ENCODE results near the gene ORC1.
A peak's percentile ranks its signal among the peaks of the same experiment; 100 is the strongest.

ORC1 gene

DNA sequence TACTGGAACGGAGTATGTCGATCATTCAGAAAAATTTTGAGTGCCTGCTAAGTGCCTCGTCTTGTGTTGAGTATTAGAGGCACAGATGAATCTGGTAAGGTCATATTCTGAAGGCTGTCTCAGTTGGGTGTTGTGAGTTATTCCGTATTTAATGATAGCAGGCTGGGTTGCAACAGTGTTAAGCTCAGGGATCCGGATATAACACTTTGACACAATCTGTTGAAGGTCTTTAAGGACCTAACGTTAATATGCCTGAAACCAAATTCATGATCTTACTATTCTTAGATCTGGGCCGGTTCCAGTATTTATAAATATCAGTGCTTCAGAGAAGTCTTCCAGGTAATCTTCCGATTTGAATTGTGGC, 734 bp upstream of the ORC1 start:
- intact Hi-C loops (cut with DNase I; ENCODE audit: low total_unique reads), result loop anchor here (5.0 kb wide), 1 partner anchor 38 kb away; the partner anchor contains the start of gene CC2D1B
- DNase-seq, result no peak
- peaks cover 0 to 26% (median 17%) of the 10 kb centered on the region in 4 donors for H3K4me1 ChIP-seq
- no peaks in the 10 kb centered on the region for H3K9me3 ChIP-seq
- no peaks in the 10 kb centered on the region for H3K27me3 ChIP-seq
- peaks cover 21 to 38% (median 23%) of the 10 kb centered on the region in 3 donors for H3K36me3 ChIP-seq
- TF ChIP-seq, protein P1, sequence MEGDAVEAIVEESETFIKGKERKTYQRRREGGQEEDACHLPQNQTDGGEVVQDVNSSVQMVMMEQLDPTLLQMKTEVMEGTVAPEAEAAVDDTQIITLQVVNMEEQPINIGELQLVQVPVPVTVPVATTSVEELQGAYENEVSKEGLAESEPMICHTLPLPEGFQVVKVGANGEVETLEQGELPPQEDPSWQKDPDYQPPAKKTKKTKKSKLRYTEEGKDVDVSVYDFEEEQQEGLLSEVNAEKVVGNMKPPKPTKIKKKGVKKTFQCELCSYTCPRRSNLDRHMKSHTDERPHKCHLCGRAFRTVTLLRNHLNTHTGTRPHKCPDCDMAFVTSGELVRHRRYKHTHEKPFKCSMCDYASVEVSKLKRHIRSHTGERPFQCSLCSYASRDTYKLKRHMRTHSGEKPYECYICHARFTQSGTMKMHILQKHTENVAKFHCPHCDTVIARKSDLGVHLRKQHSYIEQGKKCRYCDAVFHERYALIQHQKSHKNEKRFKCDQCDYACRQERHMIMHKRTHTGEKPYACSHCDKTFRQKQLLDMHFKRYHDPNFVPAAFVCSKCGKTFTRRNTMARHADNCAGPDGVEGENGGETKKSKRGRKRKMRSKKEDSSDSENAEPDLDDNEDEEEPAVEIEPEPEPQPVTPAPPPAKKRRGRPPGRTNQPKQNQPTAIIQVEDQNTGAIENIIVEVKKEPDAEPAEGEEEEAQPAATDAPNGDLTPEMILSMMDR (IDR thresholded peaks at IDR 0.05), result no peak
- H3K4me3 ChIP-seq, result peak overlapping the region; percentile 69 to 84
- H3K27ac ChIP-seq, result peak overlapping the region; percentile 82 to 88

DNA sequence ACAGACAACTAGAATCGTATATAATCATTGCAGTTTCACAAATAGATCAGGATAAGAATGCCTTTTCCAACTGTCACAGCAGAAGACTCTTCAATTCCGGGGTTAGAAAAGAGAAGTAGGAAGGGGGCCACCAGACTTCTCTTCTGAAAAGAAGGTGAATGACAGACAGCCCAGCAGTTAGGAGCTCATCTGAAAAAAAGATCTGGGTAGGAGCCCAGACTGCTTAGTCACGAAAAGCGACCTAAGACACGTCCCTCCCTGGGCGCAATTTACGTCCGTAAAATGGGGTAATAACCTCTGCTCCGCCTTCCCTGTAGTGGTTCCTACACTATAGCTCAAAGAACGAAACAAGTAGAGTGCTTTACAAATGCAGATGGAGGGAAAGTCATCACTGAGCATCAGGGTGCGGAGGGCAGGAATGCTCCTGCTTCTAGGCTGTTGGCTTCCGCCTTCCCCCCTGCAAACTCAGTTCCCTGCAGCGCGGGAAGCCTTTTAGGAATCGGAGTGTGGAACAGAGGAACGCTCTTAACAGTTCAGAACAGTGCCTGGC, 582 bp downstream of the ORC1 start:
- H3K27me3 ChIP-seq, result no peaks in the 10 kb centered on the region
- peaks cover 9 to 25% (median 11%) of the 10 kb centered on the region in 3 donors for H3K36me3 ChIP-seq
- H3K9me3 ChIP-seq, result no peaks in the 10 kb centered on the region
- intact Hi-C loops (cut with DNase I; ENCODE audit: low total_unique reads), result loop anchor here (5.0 kb wide), 1 partner anchor 36 kb away; the partner anchor contains the start of gene CC2D1B
- peak overlapping the region in 1 of 2 donors; percentile 88 for H3K27ac ChIP-seq
- H3K4me3 ChIP-seq, result peak overlapping the region; percentile 69 to 84
- TF ChIP-seq, protein P1 (IDR thresholded peaks at IDR 0.05), result no peak
- H3K4me1 ChIP-seq, result peaks cover 0 to 26% (median 17%) of the 10 kb centered on the region in 4 donors
- no peak for DNase-seq

DNA sequence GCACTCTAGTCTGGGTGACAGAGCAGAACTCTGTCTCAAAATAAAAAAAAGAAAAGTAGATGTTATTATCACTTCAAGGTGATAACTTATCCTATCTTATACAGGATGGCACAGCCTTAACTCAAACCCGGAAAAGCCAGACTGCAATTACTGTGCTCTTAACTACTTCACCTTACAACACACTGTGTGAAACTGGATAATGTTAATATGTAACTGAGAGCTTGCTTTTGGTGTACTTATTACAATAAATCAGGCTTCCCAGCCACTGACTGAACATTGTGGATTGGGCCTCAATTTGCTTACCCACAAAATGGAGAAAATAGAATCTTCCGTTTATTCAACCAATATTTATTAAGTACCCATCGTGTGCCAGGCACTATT, 1.4 kb downstream of the ORC1 start:
- Histone ChIP-seq H3K36me3 (peaks cover 1 to 17% (median 3%) of the 10 kb centered on the region in 3 donors), H3K4me1 (peaks cover 0 to 26% (median 17%) of the 10 kb centered on the region in 4 donors), H3K9me3 (no peaks in the 10 kb centered on the region), H3K27me3 (no peaks in the 10 kb centered on the region), H3K27ac (no peak overlapping the region), H3K4me3 (no peak overlapping the region)
- no peak for DNase-seq
- intact Hi-C loops (cut with DNase I; ENCODE audit: low total_unique reads), result loop anchor here (5.0 kb wide), 1 partner anchor 36 kb away; the partner anchor contains the start of gene CC2D1B
- TF ChIP-seq, protein P1 (IDR thresholded peaks at IDR 0.05), result no peak

DNA sequence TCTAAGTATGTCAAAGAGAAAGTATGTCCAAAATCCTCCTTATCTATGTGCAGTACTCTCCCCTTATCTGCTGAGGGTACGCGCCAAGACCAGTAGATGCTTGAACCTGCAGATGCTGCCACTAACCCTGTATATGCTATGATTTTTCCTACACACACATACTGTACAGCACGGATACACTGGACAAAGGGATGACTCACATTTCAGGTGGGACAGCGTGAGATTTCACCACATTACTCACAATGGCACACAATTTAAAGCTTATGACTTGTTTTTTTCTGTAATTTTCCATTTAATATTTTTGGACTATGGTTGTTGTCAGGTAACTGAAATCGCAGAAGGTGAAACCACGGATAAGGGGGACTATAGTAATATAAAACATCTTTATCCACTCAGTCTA, 4.1 kb downstream of the ORC1 start:
- Histone ChIP-seq H3K27ac (no peak overlapping the region), H3K27me3 (no peaks in the 10 kb centered on the region), H3K4me1 (peaks cover 0 to 9% (median 9%) of the 10 kb centered on the region in 4 donors), H3K4me3 (no peak overlapping the region), H3K9me3 (no peaks in the 10 kb centered on the region), H3K36me3 (no peaks in the 10 kb centered on the region)
- DNase-seq, result no peak
- intact Hi-C loops (cut with DNase I; ENCODE audit: low total_unique reads), result loop anchor here (5.0 kb wide), 1 partner anchor 33 kb away; the partner anchor contains the start of gene CC2D1B
- TF ChIP-seq, protein P1 (IDR thresholded peaks at IDR 0.05), result no peak

DNA sequence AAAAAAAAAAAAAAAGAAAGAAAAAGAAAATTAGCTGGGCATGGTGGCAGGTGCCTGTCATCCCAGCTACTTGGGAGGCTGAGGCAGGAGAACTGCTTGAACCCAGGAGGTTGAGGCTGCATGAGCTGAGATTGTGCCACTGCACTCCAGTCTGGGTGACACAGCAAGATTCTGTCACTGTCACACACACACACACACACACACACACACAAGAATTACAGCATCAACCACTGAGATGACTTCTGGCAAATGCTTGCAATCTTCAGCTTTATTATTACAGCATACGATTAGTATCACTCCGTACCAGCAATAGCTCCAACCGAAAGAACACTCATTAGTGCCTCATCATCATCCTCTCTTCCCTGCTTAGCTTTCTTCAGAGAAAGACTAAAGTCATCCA, 4.6 kb downstream of the ORC1 start:
- Histone ChIP-seq H3K27ac (no peak overlapping the region), H3K4me1 (peaks cover 0 to 9% (median 8%) of the 10 kb centered on the region in 4 donors), H3K27me3 (no peaks in the 10 kb centered on the region), H3K36me3 (no peaks in the 10 kb centered on the region), H3K4me3 (no peak overlapping the region), H3K9me3 (no peaks in the 10 kb centered on the region)
- TF ChIP-seq, protein P1 (IDR thresholded peaks at IDR 0.05), result no peak
- intact Hi-C loops (cut with DNase I; ENCODE audit: low total_unique reads), result loop anchor here (5.0 kb wide), 1 partner anchor 32 kb away; the partner anchor contains the start of gene CC2D1B
- DNase-seq, result no peak

Measured in tibial artery (tissue), 4 donors.